Astrocyte of the spinal cord (primary cell): ENCODE data around the gene CCDC32.

Source experiments
- DNase-seq: peaks from one replicate; pipeline ENCODE4 v3.0.0; 2011; ENCODE audit warnings: low read depth, low spot score
- H3K4me3 ChIP-seq: 2 replicates; pipeline ENCODE4 v1.5.1; 2011; ENCODE audit warnings: low read depth, mild to moderate bottlenecking, low read length, moderate library complexity
- CTCF ChIP-seq: IDR thresholded peaks from 2 replicates; pipeline ENCODE4 v1.5.1; 2012; ENCODE audit warnings: low read depth, mild to moderate bottlenecking, low read length, inconsistent platforms
- in situ Hi-C: cut with HindIII; loops from 2 replicates; pipeline ENCODE4 v1.10.0; 2017; ENCODE audit warnings: low sequenced_read_pairs

Gene CCDC32

GRCh38 chr15:40543631-40544294 lies 21.1 kb downstream of the CCDC32 start:
- DNase-seq: no peak
- in situ Hi-C loops: no loop called here
- TF ChIP-seq CTCF: no peak
- no peak overlapping the region for H3K4me3 ChIP-seq

- H3K4me3 ChIP-seq: no peak overlapping the region
- in situ Hi-C loops: no loop called here
- no peak for TF ChIP-seq CTCF
- no peak for DNase-seq
Observed at GRCh38 chr15:40543082-40543481, 21.8 kb downstream of the CCDC32 start.

DNA sequence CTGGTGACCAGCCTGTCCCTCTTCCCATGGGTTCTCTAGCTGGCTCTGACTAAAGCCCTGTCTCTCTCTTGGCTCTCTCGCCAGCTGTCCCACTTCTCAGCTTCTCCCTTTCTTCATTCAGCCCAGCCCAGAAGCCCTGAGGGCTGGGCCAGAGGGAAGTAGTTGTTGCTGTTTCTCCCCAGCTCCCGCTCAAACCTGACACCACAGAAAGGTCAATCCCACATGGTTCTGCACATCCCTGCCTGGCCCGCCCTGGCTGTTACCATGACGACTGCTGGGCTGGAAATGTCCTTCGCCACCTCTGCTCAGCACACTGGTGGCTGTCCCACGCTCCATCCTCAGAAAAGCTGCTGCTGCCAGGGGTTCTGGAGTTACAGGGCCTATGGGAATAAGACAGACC lies 25.9 kb downstream of the CCDC32 start:
- no peak overlapping the region for H3K4me3 ChIP-seq
- TF ChIP-seq CTCF: no peak
- in situ Hi-C loops: no loop called here
- DNase-seq: no peak

- in situ Hi-C loops: no loop called here
- no peak overlapping the region for H3K4me3 ChIP-seq
- DNase-seq: peak; percentile 62
- TF ChIP-seq CTCF: no peak
Observed at GRCh38 chr15:40536501-40536900, 28.3 kb downstream of the CCDC32 start.

- H3K4me3 ChIP-seq: no peak overlapping the region
- no peak for TF ChIP-seq CTCF
- DNase-seq: no peak
- in situ Hi-C loops: no loop called here
Observed at GRCh38 chr15:40534371-40534770, 30.5 kb downstream of the CCDC32 start.

DNA sequence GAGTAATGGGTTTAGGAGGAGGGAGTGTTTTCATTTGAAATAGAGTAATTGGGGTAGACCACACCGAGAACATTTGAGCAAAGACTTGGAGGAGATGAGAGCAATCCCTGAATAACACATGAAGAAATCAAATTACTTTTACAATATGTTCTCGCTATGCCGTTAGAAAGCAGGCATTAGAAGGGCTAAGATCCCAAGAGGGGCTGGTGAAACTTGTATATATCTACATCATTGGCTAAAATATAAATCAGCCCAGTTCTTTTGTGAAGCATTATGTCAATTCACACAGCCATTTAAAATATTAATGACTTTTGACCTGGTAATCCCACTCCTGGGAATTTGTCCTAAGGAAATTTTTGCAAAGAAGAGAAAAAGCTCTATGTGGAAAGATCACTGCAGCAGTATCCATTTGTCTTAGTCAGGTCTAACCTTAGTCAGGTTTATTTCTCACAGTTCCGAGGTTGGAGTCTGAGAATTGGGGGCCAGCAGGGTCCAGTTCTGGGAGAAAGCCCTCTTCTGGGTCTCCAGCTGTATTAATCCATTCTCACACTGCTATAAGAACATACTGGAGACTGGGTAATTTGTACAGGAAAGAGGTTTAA lies 31.0 kb downstream of the CCDC32 start:
- in situ Hi-C loops: no loop called here

More for the DNA sequence above, 31.0 kb downstream of the CCDC32 start:
- H3K4me3 ChIP-seq: no peak overlapping the region
- DNase-seq: no peak
- no peak for TF ChIP-seq CTCF
